PC-3 (cell line): ENCODE measurements around the gene KL. TPM values are rescaled to one million over a fixed set of nuclear protein-coding genes. Genes with fewer than 3 reads are reported as not detected.

Source experiments
- ATAC-seq: fragments of 200-7000 bp; cut with Tn5 transposase; 2 replicates; pipeline ENCODE4 v1.9.1; 2020; ENCODE audit warnings: mild to moderate bottlenecking, moderate library complexity
- BruUV-seq: library from RNA; stranded (reverse); fragments of 400-500 nt; replicated peaks from 2 replicates; lab custom pipeline; 2021; lab: Mats Ljungman, UMichigan
- CTCF ChIA-PET: fragments of 300-600 bp; sonication (Branson Sonifier 250); formaldehyde crosslinking; loops from one replicate; lab custom pipeline; 2022; ENCODE audit warnings: antibody characterized with exemption; lab: Charles Lee
- POLR2A ChIA-PET: fragments of 300-600 bp; sonication (Branson Sonifier 250); formaldehyde crosslinking; loops from one replicate; lab custom pipeline; 2022; ENCODE audit warnings: antibody characterized with exemption; ENCODE audit not compliant: unreplicated experiment; lab: Charles Lee
- DNase-seq: peaks from one replicate; pipeline ENCODE4 v3.0.0-alpha.2; 2015
- H2AFZ ChIP-seq: fragments of 300-600 bp; sonication (generic); 2 replicates; pipeline ENCODE4 v1.6.0; 2016; ENCODE audit warnings: antibody characterized with exemption, low read length
- H3F3A ChIP-seq: fragments of 300-600 bp; sonication (generic); one replicate; pipeline ENCODE4 v1.6.0; 2017; ENCODE audit warnings: antibody characterized with exemption, low read length, control low read depth, mild to moderate bottlenecking; ENCODE audit not compliant: unreplicated experiment
- H3K27ac ChIP-seq: fragments of 300-600 bp; sonication (generic); 2 replicates; pipeline ENCODE4 v1.5.1; 2016; ENCODE audit warnings: mild to moderate bottlenecking, low read length
- H3K27me3 ChIP-seq: fragments of 300-600 bp; sonication (generic); 2 replicates; pipeline ENCODE4 v1.6.1; 2016; ENCODE audit warnings: low read length, mixed read lengths
- H3K36me3 ChIP-seq: fragments of 300-600 bp; sonication (generic); 2 replicates; pipeline ENCODE4 v1.6.1; 2016; ENCODE audit warnings: low read depth, mixed run types, low read length, mixed read lengths
- H3K4me1 ChIP-seq: fragments of 300-600 bp; sonication (generic); 2 replicates; pipeline ENCODE4 v1.5.1; 2016; ENCODE audit warnings: low read length; ENCODE audit not compliant: insufficient read depth
- H3K4me2 ChIP-seq: fragments of 300-600 bp; sonication (generic); 2 replicates; pipeline ENCODE4 v1.6.0; 2016; ENCODE audit warnings: low read length
- H3K4me3 ChIP-seq: fragments of 300-600 bp; sonication (generic); 2 replicates; pipeline ENCODE4 v1.5.1; 2016; ENCODE audit warnings: mild to moderate bottlenecking, low read length, mixed read lengths
- H3K79me2 ChIP-seq: fragments of 300-600 bp; sonication (generic); 2 replicates; pipeline ENCODE4 v1.6.1; 2017; ENCODE audit warnings: low read length, mixed read lengths
- H3K9ac ChIP-seq: fragments of 300-600 bp; sonication (generic); 2 replicates; pipeline ENCODE4 v1.6.0; 2016; ENCODE audit warnings: mild to moderate bottlenecking, low read length
- H3K9me2 ChIP-seq: fragments of 300-600 bp; sonication (generic); replicated peaks from 2 replicates; pipeline ENCODE4 v1.6.1; 2016; ENCODE audit warnings: mixed run types, low read length, mixed read lengths
- H3K9me3 ChIP-seq: fragments of 300-600 bp; sonication (generic); 2 replicates; pipeline ENCODE4 v1.6.1; 2016; ENCODE audit warnings: low read length, mixed read lengths
- H4K20me1 ChIP-seq: fragments of 300-600 bp; sonication (generic); 2 replicates; pipeline ENCODE4 v1.6.1; 2016; ENCODE audit warnings: low read length, mixed read lengths
- CTCF ChIP-seq: fragments of 300-600 bp; sonication (generic); conservative IDR thresholded peaks from 2 replicates; pipeline ENCODE4 v1.5.1; 2017; ENCODE audit warnings: antibody characterized with exemption, low read depth, mild to moderate bottlenecking, low read length
- EZH2 ChIP-seq: fragments of 300-600 bp; sonication (generic); IDR thresholded peaks from one replicate; pipeline ENCODE4 v1.6.1; 2017; ENCODE audit warnings: antibody characterized with exemption, mild to moderate bottlenecking, low read length; ENCODE audit not compliant: unreplicated experiment
- EZH2phosphoT487 ChIP-seq: fragments of 300-600 bp; sonication (generic); IDR thresholded peaks from 2 replicates; pipeline ENCODE4 v1.6.1; 2018; ENCODE audit warnings: mild to moderate bottlenecking, antibody characterized with exemption, low read length, borderline replicate concordance
- intact Hi-C: fragments of 100-400 bp; cut with micrococcal nuclease; formaldehyde crosslinking; loops from 2 replicates; pipeline ENCODE4 v1.9.0; 2023
- total RNA-seq: library from RNA; depleted of rRNA; stranded (reverse); fragments of >200 nt; gene quantifications from 2 replicates; pipeline ENCODE4 v1.2.3, GENCODE V29; 2014

The KL gene
- total RNA-seq, 1 experiment from 2014 or later, result 0.07 TPM

GRCh38 chr13:32976056-32976805 is 40.0 kb upstream of the KL start:
- ChIA-PET CTCF (no interaction called here), POLR2A (no interaction called here)
- H2AFZ ChIP-seq, result no peak overlapping the region
- no peak for TF ChIP-seq CTCF
- no peak for TF ChIP-seq EZH2phosphoT487
- no peak for TF ChIP-seq EZH2
- H3K79me2 ChIP-seq, result no peaks in the 10 kb centered on the region
- no peaks in the 10 kb centered on the region for H3F3A ChIP-seq
- no peak overlapping the region for H3K27ac ChIP-seq
- H3K4me1 ChIP-seq, result no peaks in the 10 kb centered on the region
- H3K9me2 ChIP-seq, result no peaks in the 10 kb centered on the region
- H3K4me3 ChIP-seq, result no peak overlapping the region
- no peaks in the 10 kb centered on the region for H3K27me3 ChIP-seq
- H3K4me2 ChIP-seq, result no peak overlapping the region
- no peak overlapping the region for H3K9ac ChIP-seq
- H3K9me3 ChIP-seq, result no peaks in the 10 kb centered on the region
- no peak for DNase-seq
- intact Hi-C loops, result no loop called here
- no peaks in the 10 kb centered on the region for H4K20me1 ChIP-seq
- no TSS peak for BruUV-seq
- ATAC-seq, result no peak
- no peaks in the 10 kb centered on the region for H3K36me3 ChIP-seq

- no TSS peak for BruUV-seq
- H3F3A ChIP-seq, result no peaks in the 10 kb centered on the region
- POLR2A ChIA-PET, result no interaction called here
These were observed 39.3 kb upstream of the KL start for GRCh38 chr13:32976912-32977311.

More at GRCh38 chr13:32976912-32977311, 39.3 kb upstream of the KL start:
- no peak overlapping the region for H3K27ac ChIP-seq
- no peaks in the 10 kb centered on the region for H3K9me2 ChIP-seq
- CTCF ChIA-PET, result no interaction called here
- H3K9ac ChIP-seq, result no peak overlapping the region
- H4K20me1 ChIP-seq, result no peaks in the 10 kb centered on the region
- H3K27me3 ChIP-seq, result no peaks in the 10 kb centered on the region
- intact Hi-C loops, result no loop called here
- no peaks in the 10 kb centered on the region for H3K79me2 ChIP-seq
- H3K4me1 ChIP-seq, result no peaks in the 10 kb centered on the region
- no peak for ATAC-seq
- H3K4me2 ChIP-seq, result no peak overlapping the region
- H3K9me3 ChIP-seq, result no peaks in the 10 kb centered on the region
- H3K36me3 ChIP-seq, result no peaks in the 10 kb centered on the region
- H3K4me3 ChIP-seq, result no peak overlapping the region
- no peak overlapping the region for H2AFZ ChIP-seq
- DNase-seq, result no peak
- no peak for TF ChIP-seq EZH2phosphoT487
- TF ChIP-seq CTCF, result no peak
- TF ChIP-seq EZH2, result no peak
